GM10266 (cell line): ENCODE measurements around the gene PRSS57.

Experiments
- DNase-seq: peaks from one replicate; pipeline ENCODE4 v3.0.0; 2012; ENCODE audit errors: extremely low spot score
- CTCF ChIP-seq: IDR thresholded peaks from 2 replicates; pipeline ENCODE4 v1.5.1; 2012; ENCODE audit warnings: mild to moderate bottlenecking, low read depth; ENCODE audit not compliant: control insufficient read depth, insufficient read depth; ENCODE audit errors: missing control alignments

PRSS57 gene

GRCh38 chr19:661427-662196 lies 33.6 kb downstream of the PRSS57 start:
- no peak for TF ChIP-seq CTCF
- peak; percentile 91 for DNase-seq

GRCh38 chr19:660793-661426 lies 34.3 kb downstream of the PRSS57 start:
- no peak for TF ChIP-seq CTCF
- no peak for DNase-seq

- no peak for TF ChIP-seq CTCF
- no peak for DNase-seq
Observed at GRCh38 chr19:658916-659839, 36.1 kb downstream of the PRSS57 start.

GRCh38 chr19:658059-658839 lies 37.0 kb downstream of the PRSS57 start:
- DNase-seq: no peak
- no peak for TF ChIP-seq CTCF

- DNase-seq: no peak
- no peak for TF ChIP-seq CTCF
Observed at GRCh38 chr19:657611-658010, 37.6 kb downstream of the PRSS57 start.

GRCh38 chr19:656751-657559 lies 38.3 kb downstream of the PRSS57 start:
- no peak for TF ChIP-seq CTCF
- no peak for DNase-seq
